Duodenal mucosa (tissue), 2 donors: ENCODE results near the gene SYNGR1.

Experiments used
- H3K27ac ChIP-seq: one replicate; pipeline ENCODE4 v1.7.0; 2013; ENCODE audit warnings: low read depth, low read length
- H3K27me3 ChIP-seq, 2 donors: one replicate each; pipeline ENCODE4 v1.7.0; 2013; ENCODE audit warnings: low read length in 2 of 2, control low read depth in 1 of 2; ENCODE audit not compliant: insufficient read depth in 2 of 2, control insufficient read depth in 1 of 2
- H3K36me3 ChIP-seq, 2 donors: one replicate each; pipeline ENCODE4 v1.7.0; 2013; ENCODE audit warnings: low read length in 2 of 2, control low read depth in 1 of 2; ENCODE audit not compliant: insufficient read depth in 2 of 2, control insufficient read depth in 1 of 2
- H3K4me1 ChIP-seq, 2 donors: one replicate each; pipeline ENCODE4 v1.7.0; 2013; ENCODE audit warnings: low read length in 2 of 2, control low read depth in 1 of 2; ENCODE audit not compliant: insufficient read depth in 2 of 2, control insufficient read depth in 1 of 2
- H3K4me3 ChIP-seq, 2 donors: one replicate each; pipeline ENCODE4 v1.7.0; 2013; ENCODE audit warnings: low read length in 2 of 2, low read depth in 1 of 2
- H3K9ac ChIP-seq, 2 donors: one replicate each; pipeline ENCODE4 v1.7.0; 2013; ENCODE audit warnings: low read length in 2 of 2, low read depth in 1 of 2
- H3K9me3 ChIP-seq, 2 donors: one replicate each; pipeline ENCODE4 v1.7.0; 2013; ENCODE audit warnings: low read length in 2 of 2, control low read depth in 1 of 2; ENCODE audit not compliant: control insufficient read depth in 1 of 2

SYNGR1 gene

DNA sequence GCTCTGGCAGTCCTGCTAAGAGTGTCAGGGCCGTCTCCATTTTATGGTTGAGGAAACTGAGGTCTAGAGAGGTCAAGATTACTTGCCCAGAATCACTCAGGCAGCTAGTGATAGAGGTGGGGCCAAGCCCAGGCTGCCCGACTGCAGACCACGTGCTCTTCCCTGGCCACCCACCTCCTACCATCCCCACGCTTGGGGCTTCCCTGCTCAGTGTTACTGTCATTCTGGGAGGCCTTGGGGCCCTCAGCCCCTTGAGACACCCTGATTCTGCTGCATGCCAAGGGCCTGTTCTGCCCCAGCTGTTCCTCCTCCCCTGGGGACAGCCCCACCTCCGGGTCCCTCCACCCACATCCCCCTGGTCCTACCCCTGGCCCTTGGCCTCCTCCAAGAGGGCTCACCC is 32.6 kb downstream of the SYNGR1 start:
- H3K4me1 ChIP-seq = no peaks in the 10 kb centered on the region
- no peak overlapping the region for H3K9ac ChIP-seq
- no peak overlapping the region for H3K4me3 ChIP-seq
- H3K27me3 ChIP-seq = peaks cover 3 to 7% of the 10 kb centered on the region in 2 donors
- H3K9me3 ChIP-seq = no peaks in the 10 kb centered on the region
- no peaks in the 10 kb centered on the region for H3K36me3 ChIP-seq
- no peak overlapping the region for H3K27ac ChIP-seq

DNA sequence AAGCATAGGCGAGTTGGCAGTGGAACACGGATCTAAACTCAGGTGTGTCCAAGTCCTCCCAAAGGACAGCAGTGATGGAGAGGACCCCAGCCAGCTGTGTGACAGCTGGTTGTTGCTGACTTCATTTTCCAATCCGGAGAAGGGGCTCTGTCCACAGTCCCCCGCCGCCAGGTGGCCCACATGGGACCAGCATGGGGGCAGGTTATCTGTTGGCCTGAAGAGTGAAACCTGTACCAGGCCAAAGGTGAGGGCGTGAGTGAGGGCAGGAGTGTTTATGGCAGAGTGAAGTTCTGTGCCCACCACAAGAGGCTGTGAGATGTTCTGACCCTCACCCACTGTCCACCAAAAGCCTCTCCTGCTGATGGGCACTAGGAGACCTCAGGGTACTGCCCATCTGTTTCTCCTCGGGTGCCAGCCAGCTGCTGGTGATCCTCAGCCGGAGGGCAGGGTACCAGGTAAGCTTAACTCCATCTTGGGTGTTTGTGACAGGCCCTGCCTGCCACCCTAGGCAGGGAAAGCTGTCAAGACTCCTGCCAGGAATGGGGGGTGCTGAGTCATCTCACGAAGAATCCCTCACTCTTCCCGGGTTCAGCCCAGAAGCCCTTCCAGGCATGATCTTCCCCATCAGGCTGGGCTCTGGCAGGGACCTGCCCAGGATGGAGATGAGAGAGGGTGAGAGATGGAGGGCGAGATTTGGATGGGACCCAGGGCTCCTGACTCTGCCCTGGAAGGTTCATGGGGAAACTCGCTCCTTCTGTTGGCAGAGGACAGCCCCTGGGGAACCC is 34.2 kb downstream of the SYNGR1 start:
- Histone ChIP-seq H3K27ac (no peak overlapping the region), H3K9ac (no peak overlapping the region), H3K27me3 (peaks cover 3 to 12% of the 10 kb centered on the region in 2 donors), H3K36me3 (no peaks in the 10 kb centered on the region), H3K4me1 (peaks cover 0 to 7% of the 10 kb centered on the region in 2 donors), H3K4me3 (no peak overlapping the region), H3K9me3 (no peaks in the 10 kb centered on the region)

DNA sequence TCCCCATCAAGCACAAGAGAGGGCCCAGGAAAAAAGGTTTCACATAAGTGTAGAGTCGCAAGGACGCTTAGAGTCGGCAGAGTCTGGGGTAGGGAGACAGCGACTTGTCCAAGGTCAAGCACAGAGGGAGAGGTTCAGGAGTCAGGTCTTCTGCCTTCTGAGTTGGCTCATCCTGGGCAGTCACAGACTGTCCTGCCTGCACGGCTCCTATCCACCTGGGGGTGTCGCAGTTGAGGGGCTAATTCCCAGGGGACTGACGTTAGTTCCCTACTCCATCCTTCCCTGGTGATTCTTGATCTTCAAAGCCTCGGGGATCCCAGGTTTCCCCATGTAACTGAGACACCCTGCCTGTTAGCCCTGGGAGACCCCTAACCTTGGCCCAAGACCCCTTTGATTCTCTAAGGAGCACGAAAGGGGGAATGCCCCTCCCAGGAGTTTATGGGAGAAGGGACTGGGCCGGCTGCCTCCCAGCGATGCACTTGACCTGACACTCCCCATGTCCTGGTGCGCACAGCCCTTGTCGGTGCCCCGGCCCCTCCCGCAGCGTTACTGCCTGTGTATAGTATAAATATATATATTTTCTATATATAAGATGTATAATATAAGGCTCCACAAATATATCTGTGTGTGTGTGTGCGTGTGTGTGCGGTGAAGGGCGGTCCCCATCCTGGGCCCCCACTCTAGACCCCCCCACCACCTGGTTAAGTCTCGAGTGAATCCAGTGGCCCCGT is 35.1 kb downstream of the SYNGR1 start:
- Histone ChIP-seq H3K36me3 (no peaks in the 10 kb centered on the region), H3K9me3 (no peaks in the 10 kb centered on the region), H3K27ac (no peak overlapping the region), H3K4me1 (peaks cover 0 to 7% of the 10 kb centered on the region in 2 donors), H3K4me3 (no peak overlapping the region), H3K27me3 (peaks cover 3 to 12% of the 10 kb centered on the region in 2 donors), H3K9ac (no peak overlapping the region)

DNA sequence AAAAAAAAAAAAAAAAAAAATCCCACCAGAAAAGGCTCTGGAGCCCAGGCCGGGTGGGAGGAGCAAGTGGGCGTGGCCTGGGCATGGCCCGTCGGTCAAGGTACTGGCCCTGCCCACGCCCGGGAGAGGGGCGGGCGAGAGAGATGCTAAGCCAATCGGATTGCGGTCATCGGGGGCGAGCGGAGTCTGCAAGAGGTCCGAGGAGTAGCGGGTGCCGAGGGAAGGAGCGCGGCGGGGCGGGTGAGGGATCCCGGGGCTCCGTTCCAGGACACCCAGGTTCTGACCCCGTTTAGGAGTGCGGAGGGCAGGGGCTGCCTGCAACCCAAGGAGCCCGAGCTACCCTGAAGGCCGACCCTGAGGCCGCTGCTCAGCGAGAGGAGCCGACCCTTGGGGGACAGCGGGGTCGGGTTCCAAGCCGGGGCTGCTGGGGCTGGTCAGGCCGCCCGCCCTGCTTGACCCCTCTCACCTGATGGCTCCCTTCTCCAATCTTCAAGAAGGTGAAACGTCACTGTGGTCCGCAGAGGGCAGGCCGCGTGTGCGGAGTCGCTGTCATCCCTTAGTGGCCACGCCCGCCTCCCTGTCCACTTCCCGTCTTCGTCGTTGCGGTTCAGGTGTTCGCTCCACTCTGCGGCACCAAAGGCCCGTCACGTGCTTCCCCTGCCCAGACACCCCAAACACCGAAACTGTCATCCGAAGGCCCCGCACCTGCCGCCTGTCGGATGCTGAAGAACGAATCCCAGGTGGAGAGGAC is 38.6 kb downstream of the SYNGR1 start:
- no peak overlapping the region for H3K27ac ChIP-seq
- H3K4me3 ChIP-seq = peak overlapping the region; percentile 63 to 70
- H3K27me3 ChIP-seq = peaks cover 3 to 12% of the 10 kb centered on the region in 2 donors
- H3K9me3 ChIP-seq = no peaks in the 10 kb centered on the region
- H3K4me1 ChIP-seq = peaks cover 0 to 7% of the 10 kb centered on the region in 2 donors
- no peaks in the 10 kb centered on the region for H3K36me3 ChIP-seq
- peak overlapping the region in 1 of 2 donors; percentile 54 for H3K9ac ChIP-seq

DNA sequence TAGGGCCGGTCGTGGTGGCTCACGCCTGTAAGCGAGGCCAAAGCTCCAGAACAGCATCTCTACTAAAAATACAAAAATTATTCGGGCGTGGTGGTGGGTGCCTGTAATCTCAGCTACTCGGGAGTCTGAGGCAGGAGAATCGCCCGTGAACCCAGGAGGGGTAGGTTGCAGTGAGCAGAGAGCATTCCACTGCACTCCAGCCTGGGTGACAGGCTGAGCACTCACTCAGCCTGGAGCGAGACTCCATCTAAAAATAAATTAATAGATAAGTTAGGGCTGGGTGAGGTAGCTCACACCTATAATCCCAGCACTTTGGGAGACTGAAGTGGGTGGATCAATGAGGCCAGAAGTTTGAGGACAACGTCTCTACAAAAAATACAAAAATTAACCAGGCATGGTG is 39.6 kb downstream of the SYNGR1 start:
- Histone ChIP-seq H3K9ac (no peak overlapping the region), H3K36me3 (no peaks in the 10 kb centered on the region), H3K27ac (no peak overlapping the region), H3K4me1 (peaks cover 0 to 7% of the 10 kb centered on the region in 2 donors), H3K27me3 (peaks cover 3 to 9% of the 10 kb centered on the region in 2 donors), H3K9me3 (no peaks in the 10 kb centered on the region), H3K4me3 (no peak overlapping the region)

DNA sequence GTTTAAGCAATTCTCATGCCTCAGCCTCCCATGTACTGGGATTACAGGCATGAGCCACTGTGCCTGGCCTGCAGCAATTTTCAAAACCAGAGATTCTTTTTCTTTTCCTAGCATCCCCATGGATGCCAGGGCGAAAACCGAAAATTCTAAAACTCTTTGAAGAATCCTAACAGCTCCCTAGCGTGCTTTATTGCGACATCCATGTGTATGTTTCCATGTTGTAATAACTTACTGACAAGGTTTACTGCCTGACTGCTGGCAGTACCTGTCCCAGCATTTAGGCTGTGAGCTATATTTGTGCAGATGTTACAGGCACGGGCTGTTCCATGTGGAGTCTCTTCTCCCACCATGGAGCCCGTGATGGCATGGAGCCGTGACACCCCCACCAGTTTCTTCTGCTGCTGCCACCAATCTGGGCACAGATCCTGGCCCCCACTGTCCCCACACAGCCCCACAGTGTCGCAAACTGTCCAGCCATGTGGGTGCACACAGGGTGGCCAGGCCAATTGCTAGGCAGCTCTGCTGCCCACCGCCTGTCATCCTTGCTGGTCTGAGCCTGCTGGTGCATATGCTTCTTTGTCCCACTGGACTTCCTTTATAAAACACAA is 42.7 kb downstream of the SYNGR1 start:
- no peak overlapping the region for H3K9ac ChIP-seq
- H3K36me3 ChIP-seq = no peaks in the 10 kb centered on the region
- H3K27me3 ChIP-seq = peaks cover 0 to 5% of the 10 kb centered on the region in 2 donors
- H3K9me3 ChIP-seq = no peaks in the 10 kb centered on the region
- no peak overlapping the region for H3K4me3 ChIP-seq
- H3K27ac ChIP-seq = no peak overlapping the region
- H3K4me1 ChIP-seq = peaks cover 0 to 7% of the 10 kb centered on the region in 2 donors

DNA sequence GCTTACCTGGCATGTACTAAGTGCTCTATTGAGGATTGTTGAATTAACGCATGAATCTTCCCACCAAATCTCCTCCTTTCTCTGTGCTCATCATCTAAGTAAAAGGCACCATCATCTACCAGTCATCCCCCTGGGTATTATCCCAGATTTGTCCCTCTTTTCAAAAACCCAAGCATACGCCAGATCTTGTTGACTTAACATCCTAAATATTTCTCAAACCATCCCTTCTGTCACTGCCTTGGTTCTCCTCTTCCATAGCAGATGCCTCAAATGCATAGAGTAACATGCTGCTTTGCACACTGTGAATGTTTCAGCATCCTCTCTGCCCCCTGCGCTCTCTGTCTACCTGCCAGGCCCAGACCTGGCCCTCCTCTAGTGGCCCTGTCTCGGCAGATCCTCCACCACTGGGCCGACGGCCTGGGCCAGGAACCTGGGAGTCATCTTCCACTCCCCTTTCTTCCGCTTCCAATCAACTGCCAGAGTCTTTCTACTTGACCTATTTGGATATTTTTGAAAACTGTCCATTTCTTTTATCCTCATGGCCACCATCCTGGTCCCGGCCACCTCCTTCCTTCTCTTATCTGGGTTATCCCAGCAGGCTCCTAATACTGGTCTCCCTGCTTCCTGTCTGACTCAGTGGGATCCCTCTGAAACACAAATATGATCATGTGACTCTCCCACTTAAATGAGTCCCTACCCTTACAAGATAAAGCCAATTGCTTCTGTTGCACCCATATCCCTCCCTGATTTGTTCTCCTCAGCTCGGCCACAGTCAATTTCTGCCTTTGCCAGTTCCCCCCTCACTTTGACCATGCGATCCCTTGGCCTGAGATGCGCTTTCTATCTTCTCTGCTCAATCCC is 46.4 kb downstream of the SYNGR1 start:
- Histone ChIP-seq H3K9me3 (no peaks in the 10 kb centered on the region), H3K4me3 (no peak overlapping the region), H3K36me3 (no peaks in the 10 kb centered on the region), H3K27me3 (no peaks in the 10 kb centered on the region), H3K9ac (no peak overlapping the region), H3K27ac (no peak overlapping the region), H3K4me1 (peaks cover 6 to 11% of the 10 kb centered on the region in 2 donors)

DNA sequence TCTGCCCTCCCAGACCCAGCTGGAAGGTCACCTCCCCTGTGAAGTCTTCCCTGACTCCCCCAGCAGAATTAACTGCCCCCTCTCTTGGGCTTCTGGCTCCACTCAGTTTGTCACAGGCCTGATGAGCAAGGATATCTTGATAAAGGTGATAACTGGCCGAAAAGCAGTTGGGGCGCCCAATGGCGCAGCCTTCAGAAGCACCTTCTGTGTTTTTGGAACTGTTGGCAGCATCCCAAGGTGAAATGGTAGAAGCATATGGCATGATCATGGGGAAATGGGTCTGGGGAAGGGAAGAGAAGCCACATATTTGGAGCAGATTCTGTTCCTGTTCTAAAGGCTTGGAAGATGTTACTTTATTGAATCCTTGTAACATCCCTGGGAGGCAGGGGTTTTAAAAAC is 47.0 kb downstream of the SYNGR1 start:
- H3K9ac ChIP-seq = no peak overlapping the region
- H3K27ac ChIP-seq = no peak overlapping the region
- no peaks in the 10 kb centered on the region for H3K9me3 ChIP-seq
- peaks cover 6 to 14% of the 10 kb centered on the region in 2 donors for H3K4me1 ChIP-seq
- no peak overlapping the region for H3K4me3 ChIP-seq
- no peaks in the 10 kb centered on the region for H3K27me3 ChIP-seq
- no peaks in the 10 kb centered on the region for H3K36me3 ChIP-seq

DNA sequence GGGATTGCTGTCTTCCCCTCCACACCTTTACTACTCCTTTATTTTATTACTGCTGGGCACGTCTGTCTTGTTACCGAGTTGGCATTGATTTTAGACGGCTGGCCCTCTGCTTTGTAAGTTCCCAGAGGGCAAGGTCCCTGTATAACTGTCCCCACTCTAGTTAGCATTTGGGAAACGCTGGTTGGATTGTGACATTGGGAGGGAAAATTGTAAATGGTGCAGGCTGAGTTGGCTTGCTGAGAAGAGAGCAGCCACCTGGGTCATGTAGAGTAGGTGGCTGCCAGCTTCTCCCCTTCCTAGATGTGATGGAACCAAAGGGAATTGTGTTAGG is 51.5 kb downstream of the SYNGR1 start:
- Histone ChIP-seq H3K36me3 (peaks cover 3 to 4% of the 10 kb centered on the region in 2 donors), H3K27me3 (no peaks in the 10 kb centered on the region), H3K27ac (no peak overlapping the region), H3K4me1 (peaks cover 6 to 14% of the 10 kb centered on the region in 2 donors), H3K9ac (no peak overlapping the region), H3K4me3 (no peak overlapping the region), H3K9me3 (no peaks in the 10 kb centered on the region)
